Activated T-helper 2 cell treated with anti-CD3 and anti-CD28 coated beads, Interferon-gamma antibody, Interleukin-2, Interleukin-4, amounts not matched to agents 10 μg/mL and 5 μg/mL and 100 μg/mL, durations not matched to agents 14 hours and 24 hours and 36 hours (primary cell): ENCODE measurements around the gene ADAMTS17. TPM values are rescaled to one million over a fixed set of nuclear protein-coding genes. Genes with fewer than 3 reads are reported as not detected.

Experiments
- DNase-seq: peaks from one replicate; pipeline ENCODE4 v3.0.0; 2021; ENCODE audit warnings: low spot score
- H3K27ac Mint-ChIP-seq: one replicate; pipeline ENCODE4 v1.8.0; 2021; ENCODE audit warnings: mixed read lengths
- H3K27me3 Mint-ChIP-seq: one replicate; pipeline ENCODE4 v1.8.0; 2021; ENCODE audit warnings: low read depth, mixed read lengths
- H3K36me3 Mint-ChIP-seq: one replicate; pipeline ENCODE4 v1.8.0; 2021; ENCODE audit warnings: low read depth, mixed read lengths
- H3K4me1 Mint-ChIP-seq: one replicate; pipeline ENCODE4 v1.8.0; 2021; ENCODE audit warnings: low read depth, mixed read lengths
- H3K4me3 Mint-ChIP-seq: one replicate; pipeline ENCODE4 v1.8.0; 2021; ENCODE audit warnings: low read depth, mild to moderate bottlenecking, moderate library complexity, mixed read lengths
- H3K9me3 Mint-ChIP-seq: one replicate; pipeline ENCODE4 v1.8.0; 2021; ENCODE audit warnings: mixed read lengths
- intact Hi-C: fragments of 100-400 bp; cut with micrococcal nuclease; formaldehyde crosslinking; loops from one replicate; pipeline ENCODE4 v1.15.1; 2023
- total RNA-seq: library from RNA; stranded (reverse); gene quantifications from 2 replicates; pipeline ENCODE4 v1.2.3, GENCODE V29; 2022

Gene ADAMTS17
- total RNA-seq, 1 donor from 2014 or later = 1.1 TPM

DNA sequence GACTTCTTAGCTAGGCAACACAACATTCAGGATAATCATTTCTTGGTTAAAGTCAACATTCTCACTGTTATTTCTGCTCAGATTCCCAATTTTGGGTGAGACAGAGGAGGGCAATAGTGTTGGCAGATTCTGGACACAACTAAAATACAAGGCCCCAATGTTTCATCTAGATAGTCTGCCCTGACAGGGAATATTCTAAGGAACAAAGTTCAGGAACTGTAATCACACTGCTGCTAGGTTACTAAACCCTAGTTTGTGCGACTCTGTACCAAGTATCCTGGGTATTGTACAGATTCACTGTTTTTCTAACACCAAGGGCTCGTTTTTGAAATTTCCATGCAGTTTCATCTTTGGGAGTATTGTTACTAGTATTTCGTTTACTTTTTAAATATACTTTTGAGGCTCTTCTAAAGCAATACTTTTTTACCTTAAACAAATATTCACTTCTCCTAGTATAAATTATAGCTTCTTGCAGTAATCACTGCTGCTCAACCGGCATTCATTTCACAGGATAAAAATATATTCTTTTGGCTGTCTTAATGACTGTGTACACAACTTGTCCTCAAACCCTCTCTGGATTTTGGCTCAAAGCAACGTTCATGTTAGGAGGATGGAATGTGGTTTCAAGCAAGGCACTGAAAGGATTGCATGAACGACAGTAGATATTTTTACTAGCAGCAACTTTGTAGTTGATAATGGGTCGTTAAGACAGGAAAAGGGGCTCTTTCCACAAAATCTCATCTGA, 167.4 kb downstream of the ADAMTS17 start:
- no peak for DNase-seq
- Mint-ChIP-seq H3K9me3 (peaks cover 7% of the 10 kb centered on the region), H3K27ac (no peak overlapping the region), H3K27me3 (no peaks in the 10 kb centered on the region), H3K4me1 (peaks cover 2% of the 10 kb centered on the region), H3K4me3 (no peak overlapping the region), H3K36me3 (no peaks in the 10 kb centered on the region)
- intact Hi-C loops = no loop called here

DNA sequence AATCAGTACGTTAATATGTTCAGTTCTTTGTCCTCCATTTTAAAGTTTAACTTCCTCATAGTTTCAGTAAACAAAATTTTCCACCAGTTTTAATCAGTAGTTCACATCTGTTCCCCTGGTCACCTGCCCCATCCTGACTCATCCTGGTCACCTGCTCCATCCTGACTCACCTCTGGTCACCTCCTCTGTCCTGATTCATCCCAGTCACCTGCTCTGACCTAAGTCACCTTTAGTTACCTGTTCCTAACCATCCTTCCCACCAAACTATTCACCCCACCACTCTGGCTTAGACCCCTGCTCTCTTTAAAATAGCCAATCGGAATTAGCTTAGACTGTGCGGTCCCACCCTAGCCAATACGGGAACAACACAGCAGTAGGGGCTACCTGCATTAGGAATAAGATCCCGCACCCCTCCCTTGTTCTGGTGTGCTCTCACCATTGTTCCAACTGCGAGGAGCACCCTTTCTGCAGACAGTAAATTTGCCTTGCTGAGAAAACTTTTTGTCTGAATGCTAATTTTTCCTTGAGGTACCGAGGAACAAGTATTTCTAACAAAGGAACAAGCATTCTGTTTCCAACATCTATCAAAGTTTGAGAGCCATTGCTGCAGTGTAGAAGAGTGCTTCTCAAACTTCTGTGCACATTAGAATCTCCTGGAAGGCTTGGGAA, 169.3 kb downstream of the ADAMTS17 start:
- peaks cover 2% of the 10 kb centered on the region for H3K4me1 Mint-ChIP-seq

DNA sequence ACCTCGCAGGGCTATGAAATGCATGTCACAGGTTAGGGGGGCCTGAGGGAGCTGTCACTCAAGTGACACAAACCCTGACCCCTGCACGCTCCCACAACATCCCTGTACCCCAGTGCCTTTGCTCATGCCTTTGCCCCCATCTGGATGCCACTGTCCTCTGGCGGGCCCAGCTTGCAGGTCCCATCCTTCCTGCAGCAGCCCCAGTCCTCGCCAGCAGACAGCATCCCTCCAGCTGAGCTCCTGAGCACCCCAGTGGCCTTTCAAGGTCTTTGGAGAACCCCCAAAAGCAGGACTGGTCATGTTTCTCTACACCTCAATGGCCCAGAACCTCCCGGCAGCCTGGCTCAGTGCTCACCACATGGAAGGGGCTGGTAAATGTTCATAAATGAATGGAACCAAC, 170.4 kb downstream of the ADAMTS17 start:
- no peak overlapping the region for H3K4me3 Mint-ChIP-seq
- intact Hi-C loops = no loop called here
- H3K4me1 Mint-ChIP-seq = peaks cover 2% of the 10 kb centered on the region
- no peak overlapping the region for H3K27ac Mint-ChIP-seq
- no peaks in the 10 kb centered on the region for H3K36me3 Mint-ChIP-seq
- H3K27me3 Mint-ChIP-seq = no peaks in the 10 kb centered on the region
- DNase-seq = no peak
- H3K9me3 Mint-ChIP-seq = peaks cover 7% of the 10 kb centered on the region

More for the DNA sequence above, 169.3 kb downstream of the ADAMTS17 start:
- no peak overlapping the region for H3K4me3 Mint-ChIP-seq
- intact Hi-C loops = no loop called here
- DNase-seq = no peak
- no peaks in the 10 kb centered on the region for H3K36me3 Mint-ChIP-seq
- no peak overlapping the region for H3K27ac Mint-ChIP-seq
- H3K27me3 Mint-ChIP-seq = no peaks in the 10 kb centered on the region
- H3K9me3 Mint-ChIP-seq = peaks cover 7% of the 10 kb centered on the region

DNA sequence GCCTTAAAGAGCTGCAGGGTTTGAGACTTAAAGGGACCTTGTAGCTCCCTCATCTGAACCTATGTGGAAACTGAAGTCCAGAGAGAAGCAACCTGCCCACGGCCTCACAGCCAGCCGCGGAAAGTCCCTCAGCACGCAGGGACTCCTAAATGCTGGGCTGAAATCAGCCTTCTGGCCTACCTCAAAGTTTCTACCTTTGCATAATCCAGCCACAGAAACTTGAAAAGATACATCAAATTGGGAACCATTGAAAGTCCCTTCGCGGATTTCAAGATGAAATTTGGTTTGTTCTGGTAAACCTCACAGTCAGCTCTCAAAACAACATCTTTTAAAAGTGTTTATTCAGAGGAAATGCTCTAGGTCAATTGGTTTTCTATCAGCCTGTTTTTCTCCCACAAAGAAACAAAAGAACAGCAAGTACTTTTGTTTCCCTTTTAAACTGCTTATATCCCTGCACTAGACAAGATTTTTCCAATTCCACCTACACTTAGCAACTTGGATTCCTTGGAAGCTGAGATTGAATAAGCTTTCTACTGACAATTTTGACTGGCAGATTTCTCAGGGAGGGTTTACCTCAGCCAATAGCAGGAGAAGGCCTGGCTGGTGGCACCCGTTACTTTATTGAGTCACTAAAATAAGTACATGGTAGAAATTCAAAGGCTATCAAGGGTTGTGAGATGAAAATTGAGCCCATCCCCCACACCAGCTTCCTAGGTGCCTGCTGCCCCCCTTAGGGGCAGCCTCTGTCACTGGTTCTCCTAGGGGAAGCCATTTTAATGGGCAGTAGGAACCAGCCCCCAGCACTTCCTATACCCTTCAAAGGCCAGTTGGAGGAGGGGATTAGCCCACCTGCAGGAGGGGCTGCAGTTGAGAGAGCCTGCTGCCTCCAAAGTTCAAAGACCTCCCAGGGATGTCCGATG, 171.2 kb downstream of the ADAMTS17 start:
- no peak overlapping the region for H3K4me3 Mint-ChIP-seq
- peaks cover under 1% of the 10 kb centered on the region for H3K9me3 Mint-ChIP-seq
- no peak for DNase-seq
- H3K4me1 Mint-ChIP-seq = peaks cover 2% of the 10 kb centered on the region
- H3K36me3 Mint-ChIP-seq = no peaks in the 10 kb centered on the region
- intact Hi-C loops = no loop called here
- no peaks in the 10 kb centered on the region for H3K27me3 Mint-ChIP-seq
- peak overlapping the region; percentile 22 for H3K27ac Mint-ChIP-seq

DNA sequence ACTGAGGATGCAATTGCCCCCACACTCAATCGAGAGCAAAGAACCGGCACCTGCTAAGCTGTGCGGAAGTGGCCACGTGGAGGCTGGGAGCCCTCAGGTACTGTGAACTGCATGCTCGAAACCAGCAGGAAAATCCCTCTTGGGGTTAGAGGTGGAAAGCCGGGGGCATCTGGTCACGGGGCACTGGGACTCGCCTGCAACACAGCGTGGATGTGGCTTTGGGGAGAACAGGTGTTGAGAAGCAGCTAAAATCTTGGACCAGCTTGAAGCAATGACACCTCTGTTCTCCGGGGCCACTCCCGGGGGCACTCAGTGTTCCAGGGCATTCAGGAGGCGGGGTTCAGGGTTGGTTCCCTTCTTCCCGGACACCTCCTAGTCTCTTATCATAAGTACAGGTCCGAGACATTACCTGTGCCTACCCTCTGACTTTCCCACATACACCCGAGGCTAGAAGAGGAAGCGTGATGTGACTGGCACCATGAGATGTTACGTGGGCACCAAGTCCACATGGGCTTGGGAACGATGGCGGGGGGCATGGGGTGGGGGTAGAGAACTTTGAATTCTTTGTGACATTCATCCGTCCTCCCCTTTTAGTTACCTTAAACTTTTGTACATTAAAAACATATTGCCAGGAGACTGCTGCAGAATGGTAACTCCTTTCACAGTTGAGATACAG, 172.0 kb downstream of the ADAMTS17 start:
- peaks cover 2% of the 10 kb centered on the region for H3K4me1 Mint-ChIP-seq
- no peak overlapping the region for H3K27ac Mint-ChIP-seq
- H3K27me3 Mint-ChIP-seq = no peaks in the 10 kb centered on the region
- H3K9me3 Mint-ChIP-seq = no peaks in the 10 kb centered on the region
- H3K36me3 Mint-ChIP-seq = no peaks in the 10 kb centered on the region
- no peak overlapping the region for H3K4me3 Mint-ChIP-seq
- DNase-seq = no peak
- intact Hi-C loops = no loop called here

DNA sequence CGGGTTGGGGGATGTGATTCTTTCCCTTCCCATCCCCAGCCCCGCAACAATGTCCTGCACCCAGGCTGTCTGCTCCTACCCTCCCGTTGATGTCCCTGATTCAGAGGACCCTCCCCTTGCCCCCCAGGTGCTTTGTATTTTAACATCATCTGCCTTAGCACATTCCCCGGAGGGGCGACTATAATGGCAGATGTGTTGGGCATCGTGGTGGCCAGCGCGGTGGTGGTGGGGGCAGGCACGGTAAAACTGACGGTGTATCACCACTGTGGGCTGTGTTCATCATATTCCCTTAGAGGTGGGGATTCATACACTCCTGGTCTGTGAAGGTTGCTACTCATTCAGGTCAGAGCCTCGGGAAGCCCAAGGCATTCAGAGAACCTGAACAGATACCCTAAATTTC, 173.0 kb downstream of the ADAMTS17 start:
- no peaks in the 10 kb centered on the region for H3K27me3 Mint-ChIP-seq
- no peak overlapping the region for H3K4me3 Mint-ChIP-seq
- no peak overlapping the region for H3K27ac Mint-ChIP-seq
- H3K36me3 Mint-ChIP-seq = no peaks in the 10 kb centered on the region
- H3K9me3 Mint-ChIP-seq = no peaks in the 10 kb centered on the region
- DNase-seq = no peak
- intact Hi-C loops = no loop called here
- H3K4me1 Mint-ChIP-seq = peaks cover 2% of the 10 kb centered on the region

DNA sequence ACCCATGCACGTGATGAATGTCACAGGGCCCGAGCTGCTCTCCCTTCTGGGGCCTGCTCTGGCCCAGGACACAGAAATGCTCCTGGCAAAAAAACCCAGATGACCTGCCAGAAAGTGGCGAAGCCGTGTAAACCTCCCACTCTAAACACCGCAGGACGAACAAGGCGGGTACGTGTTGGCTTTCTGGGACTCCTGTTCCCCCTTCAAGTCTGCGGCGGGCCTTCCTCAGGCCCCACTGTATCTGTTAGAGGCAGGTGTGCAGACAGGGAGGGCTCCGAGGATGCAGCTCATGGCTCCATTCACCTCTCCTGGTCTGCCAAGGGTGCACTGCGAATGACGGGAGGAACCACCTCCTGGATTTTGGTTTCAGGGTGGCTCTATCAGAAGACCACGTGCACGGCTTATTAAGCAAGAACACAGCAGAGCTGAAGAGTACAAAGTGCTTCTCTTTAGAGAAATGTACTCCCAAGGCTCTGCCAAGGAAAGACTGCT, 173.8 kb downstream of the ADAMTS17 start:
- intact Hi-C loops = no loop called here
- Mint-ChIP-seq H3K27ac (no peak overlapping the region), H3K36me3 (no peaks in the 10 kb centered on the region), H3K4me1 (peaks cover 2% of the 10 kb centered on the region), H3K27me3 (no peaks in the 10 kb centered on the region), H3K4me3 (no peak overlapping the region), H3K9me3 (no peaks in the 10 kb centered on the region)
- no peak for DNase-seq

DNA sequence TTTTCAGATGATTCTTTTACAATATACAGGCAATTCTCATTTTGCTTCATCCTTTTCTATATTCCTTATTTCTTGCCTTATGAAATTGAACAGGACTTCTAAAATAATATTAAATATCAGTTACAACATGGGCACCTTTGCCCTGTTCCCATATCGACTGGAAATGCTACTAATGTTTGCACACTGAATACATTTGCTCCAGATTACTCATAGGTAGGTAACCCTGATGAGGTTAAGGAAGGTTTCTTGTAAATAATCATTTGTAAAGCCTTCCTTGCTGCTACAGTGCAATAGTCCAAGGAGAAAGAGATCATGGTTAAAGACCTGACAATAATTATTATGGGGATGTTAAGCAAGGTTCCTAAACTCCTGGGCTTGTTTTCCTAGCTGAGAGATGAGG, 175.5 kb downstream of the ADAMTS17 start:
- Mint-ChIP-seq H3K27me3 (no peaks in the 10 kb centered on the region), H3K27ac (no peak overlapping the region), H3K36me3 (no peaks in the 10 kb centered on the region), H3K9me3 (no peaks in the 10 kb centered on the region), H3K4me1 (peaks cover 2% of the 10 kb centered on the region), H3K4me3 (no peak overlapping the region)
- intact Hi-C loops = no loop called here
- no peak for DNase-seq

DNA sequence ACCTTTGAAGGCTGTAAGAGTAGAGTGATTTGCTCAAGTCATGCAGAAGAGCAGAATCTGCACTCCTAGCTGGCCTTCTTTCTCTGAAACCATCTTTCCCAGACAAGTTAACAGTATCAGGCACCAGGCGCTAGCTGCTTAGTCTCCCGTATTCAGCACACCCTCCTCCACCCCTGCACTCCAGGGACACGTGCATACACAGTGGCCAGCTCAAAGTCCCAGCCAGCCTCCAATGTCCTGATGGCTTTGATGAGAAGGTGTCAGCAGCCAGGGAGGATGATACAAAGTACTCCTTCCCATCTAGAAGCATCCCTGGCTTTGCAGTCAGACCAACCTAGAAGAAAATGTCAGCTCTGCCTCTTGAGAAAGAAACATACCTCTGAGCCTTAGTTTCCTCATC, 177.8 kb downstream of the ADAMTS17 start:
- Mint-ChIP-seq H3K4me3 (no peak overlapping the region), H3K36me3 (no peaks in the 10 kb centered on the region), H3K27me3 (no peaks in the 10 kb centered on the region), H3K9me3 (no peaks in the 10 kb centered on the region), H3K27ac (no peak overlapping the region), H3K4me1 (no peaks in the 10 kb centered on the region)
- no peak for DNase-seq
- intact Hi-C loops = no loop called here

DNA sequence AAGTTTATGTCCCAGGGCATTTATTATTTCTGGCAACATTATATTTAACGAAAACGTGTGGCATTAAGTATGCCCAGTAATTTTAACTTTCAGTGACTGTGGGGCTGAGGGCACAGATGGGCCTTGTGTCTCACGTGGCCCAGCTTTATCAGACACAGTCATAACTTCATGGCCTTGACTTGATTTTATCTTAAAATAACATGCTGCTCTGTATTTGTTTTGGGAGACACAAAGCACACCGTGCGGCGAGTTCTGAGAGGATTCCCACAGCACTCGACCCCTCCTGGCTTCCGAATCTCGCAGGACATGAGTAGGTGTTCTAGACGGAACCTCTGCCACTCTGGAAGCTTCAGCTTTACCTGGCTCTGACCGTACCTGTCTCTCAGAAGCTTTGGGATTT, 180.8 kb downstream of the ADAMTS17 start:
- intact Hi-C loops = no loop called here
- Mint-ChIP-seq H3K36me3 (no peaks in the 10 kb centered on the region), H3K4me3 (no peak overlapping the region), H3K4me1 (no peaks in the 10 kb centered on the region), H3K27me3 (no peaks in the 10 kb centered on the region), H3K27ac (no peak overlapping the region), H3K9me3 (no peaks in the 10 kb centered on the region)
- no peak for DNase-seq

DNA sequence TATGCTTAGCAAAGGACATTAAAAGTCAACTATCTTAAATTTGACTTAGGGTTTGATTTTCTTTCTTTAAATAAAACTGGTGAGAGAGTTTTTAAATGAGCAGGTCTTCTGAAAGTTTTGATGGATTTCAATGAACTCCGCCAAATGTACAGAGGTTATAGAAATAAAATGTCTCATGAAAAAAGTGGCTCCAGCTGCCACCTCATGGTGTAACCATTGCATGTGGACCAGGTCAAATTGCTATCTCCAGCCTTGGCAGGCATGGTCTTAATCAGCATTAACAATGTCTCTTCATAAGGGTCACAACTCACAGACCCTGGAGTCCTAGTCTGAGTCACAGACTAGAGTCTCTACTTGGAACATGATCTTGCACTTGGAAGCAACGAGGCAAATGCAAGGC, 182.3 kb downstream of the ADAMTS17 start:
- H3K27ac Mint-ChIP-seq = no peak overlapping the region
- DNase-seq = no peak
- no peaks in the 10 kb centered on the region for H3K27me3 Mint-ChIP-seq
- H3K36me3 Mint-ChIP-seq = no peaks in the 10 kb centered on the region
- no peaks in the 10 kb centered on the region for H3K9me3 Mint-ChIP-seq
- H3K4me3 Mint-ChIP-seq = no peak overlapping the region
- intact Hi-C loops = no loop called here
- no peaks in the 10 kb centered on the region for H3K4me1 Mint-ChIP-seq

DNA sequence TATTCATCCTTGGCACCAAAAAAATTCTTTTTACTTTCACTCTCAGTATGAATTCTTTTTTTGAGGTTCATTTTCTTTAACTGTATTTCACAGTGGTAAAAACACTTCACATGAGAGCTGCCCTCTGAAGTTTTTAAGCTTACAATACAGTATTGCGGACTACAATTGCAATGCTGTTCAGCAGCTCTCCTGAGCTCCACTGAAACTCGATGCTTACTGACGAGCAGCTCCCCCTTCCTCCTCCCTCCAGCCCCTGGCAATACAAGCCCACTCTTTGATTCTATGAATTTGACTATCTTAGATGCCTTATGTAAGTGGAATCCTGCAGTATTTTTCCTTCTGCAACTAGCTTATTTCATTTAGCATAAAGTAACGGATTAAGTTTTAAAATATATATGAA, 183.4 kb downstream of the ADAMTS17 start:
- Mint-ChIP-seq H3K27ac (no peak overlapping the region), H3K36me3 (no peaks in the 10 kb centered on the region), H3K4me1 (no peaks in the 10 kb centered on the region), H3K4me3 (no peak overlapping the region), H3K9me3 (no peaks in the 10 kb centered on the region), H3K27me3 (no peaks in the 10 kb centered on the region)
- DNase-seq = no peak
- intact Hi-C loops = no loop called here
